Body of pancreas (tissue), 4 donors: ENCODE results near the gene UBA1.

Experiments used
- CTCF ChIP-seq, 7 experiments: fragments of 450-650 bp in 4 of 7; fragments of 200-600 bp in 3 of 7; sonication (generic) in 3 of 7; IDR thresholded peaks; one replicate each; pipeline ENCODE4 v1.5.1; 2016 to 2019; ENCODE audit warnings: antibody characterized with exemption in 7 of 7
- POLR2A ChIP-seq, 3 donors: fragments of 450-650 bp; IDR thresholded peaks; one replicate each; pipeline ENCODE4 v1.6.1; 2016; ENCODE audit warnings: antibody characterized with exemption in 3 of 3, mild to moderate bottlenecking in 2 of 3

- TF ChIP-seq CTCF (IDR thresholded peaks at IDR 0.05) (no peak), POLR2A (IDR thresholded peaks at IDR 0.05) (no peak)
Observed at GRCh38 chrX:47215291-47215900, 21.8 kb downstream of the UBA1 start.
